Cardiac fibroblast (primary cell): ENCODE data around the gene KDM6A.
"Not testable (repeated sequence)": the region's sequence is repeated elsewhere in the genome, so short reads cannot be mapped to it uniquely, and the experiment has no call there.

Experiments
- DNase-seq, 2 donors: peaks; one replicate each; pipeline versions ENCODE4 v3.0.0 to v3.0.0-alpha.2; 2010; ENCODE audit warnings: low read depth in 2 of 2
- H3K4me3 ChIP-seq, 2 donors: replicated peaks in 1 of 2; 1 replicate in 1 of 2; 2 replicates in 1 of 2; pipeline ENCODE4 v1.5.1; 2011; ENCODE audit warnings: low read depth in 2 of 2, low read length in 2 of 2, mild to moderate bottlenecking in 2 of 2, moderate library complexity in 1 of 2
- CTCF ChIP-seq: IDR thresholded peaks from one replicate; pipeline ENCODE4 v1.5.1; 2011; ENCODE audit warnings: low read depth, mild to moderate bottlenecking, low read length, inconsistent platforms

Gene KDM6A

GRCh38 chrX:45070116-45071007 lies 197.4 kb downstream of the KDM6A start:
- H3K4me3 ChIP-seq = no peak overlapping the region
- DNase-seq = peak; percentile 70 to 73
- peak; percentile 62 for TF ChIP-seq CTCF

- DNase-seq, H3K4me3 ChIP-seq: not testable (repeated sequence)
Measured at GRCh38 chrX:45073011-45073410, 200.0 kb downstream of the KDM6A start.

GRCh38 chrX:45077748-45078424 lies 204.9 kb downstream of the KDM6A start:
- TF ChIP-seq CTCF = no peak
- no peak for DNase-seq
- no peak overlapping the region for H3K4me3 ChIP-seq

GRCh38 chrX:45083314-45083713 lies 210.3 kb downstream of the KDM6A start:
- TF ChIP-seq CTCF = no peak

GRCh38 chrX:45110494-45110893 lies 237.5 kb downstream of the KDM6A start:
- no peak for DNase-seq
- no peak for TF ChIP-seq CTCF

More at GRCh38 chrX:45083314-45083713, 210.3 kb downstream of the KDM6A start:
- peak in 1 of 2 donors; percentile 25 for DNase-seq
- no peak overlapping the region for H3K4me3 ChIP-seq

GRCh38 chrX:45126158-45126557 lies 253.2 kb downstream of the KDM6A start:
- no peak for DNase-seq
- no peak overlapping the region for H3K4me3 ChIP-seq
- no peak for TF ChIP-seq CTCF

More at GRCh38 chrX:45110494-45110893, 237.5 kb downstream of the KDM6A start:
- no peak overlapping the region for H3K4me3 ChIP-seq

GRCh38 chrX:45128896-45129454 lies 256.0 kb downstream of the KDM6A start:
- TF ChIP-seq CTCF = no peak
- no peak overlapping the region for H3K4me3 ChIP-seq
- DNase-seq = no peak
